ENCODE data around the gene AKNA. TPM values are rescaled to one million over a fixed set of nuclear protein-coding genes. Genes with fewer than 3 reads are reported as not detected.

The AKNA gene
- total RNA-seq, 1 donor from 2014 or later = 24.6 TPM

GRCh38 chr9:114397219-114397847, 9.6 kb upstream of the AKNA start:
- Mint-ChIP-seq H3K4me1 (ENCODE audit: low read depth) (peaks cover 18% of the 10 kb centered on the region), H3K36me3 (ENCODE audit: insufficient read depth) (no peaks in the 10 kb centered on the region), H3K27me3 (peaks cover 3% of the 10 kb centered on the region), H3K4me3 (ENCODE audit: low read depth) (peak overlapping the region; percentile 86), H3K27ac (peak overlapping the region; percentile 93), H3K9me3 (ENCODE audit: low read depth) (no peaks in the 10 kb centered on the region)
- no peak for TF ChIP-seq CTCF (IDR thresholded peaks at IDR 0.05; ENCODE audit: unreplicated experiment)
- DNase-seq (ENCODE audit: low spot score, unreplicated experiment) = no peak

DNA sequence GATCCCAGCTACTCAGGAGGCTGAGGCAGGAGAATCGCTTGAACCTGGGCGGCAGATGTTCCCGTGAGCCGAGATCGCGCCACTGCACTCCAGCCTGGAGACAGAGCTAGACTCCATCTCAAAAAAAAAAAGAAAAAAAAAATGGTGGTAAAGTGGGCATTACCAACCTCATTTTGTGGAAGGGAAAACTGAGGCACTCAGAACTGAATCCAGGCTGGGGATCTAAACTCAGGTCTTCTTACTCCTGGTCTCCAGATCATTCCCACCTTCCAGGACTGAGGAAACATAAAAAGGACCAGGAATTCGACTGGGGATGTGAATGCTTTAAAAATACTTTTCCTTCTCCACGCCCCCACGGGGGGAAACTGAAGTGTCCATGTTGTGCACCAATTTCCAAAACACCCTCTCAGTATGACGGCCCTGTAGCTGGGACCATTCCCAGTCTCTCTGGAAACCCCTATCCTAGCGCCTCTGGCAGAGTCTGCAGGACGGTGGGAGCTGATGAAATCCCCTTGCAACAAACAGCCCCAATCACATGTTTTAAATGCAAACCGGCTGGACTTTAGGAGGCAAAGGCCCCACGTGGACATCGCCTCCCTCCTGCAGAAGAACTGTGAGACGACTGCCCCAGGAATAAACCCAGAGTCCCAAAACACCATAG, 8.9 kb upstream of the AKNA start:
- no peak overlapping the region for H3K27ac Mint-ChIP-seq
- no peaks in the 10 kb centered on the region for H3K9me3 Mint-ChIP-seq (ENCODE audit: low read depth)
- TF ChIP-seq CTCF (IDR thresholded peaks at IDR 0.05; ENCODE audit: unreplicated experiment) = no peak
- peak overlapping the region; percentile 86 for H3K4me3 Mint-ChIP-seq (ENCODE audit: low read depth)
- no peaks in the 10 kb centered on the region for H3K36me3 Mint-ChIP-seq (ENCODE audit: insufficient read depth)
- peaks cover 18% of the 10 kb centered on the region for H3K4me1 Mint-ChIP-seq (ENCODE audit: low read depth)
- H3K27me3 Mint-ChIP-seq = peaks cover 3% of the 10 kb centered on the region
- DNase-seq (ENCODE audit: low spot score, unreplicated experiment) = no peak

GRCh38 chr9:114395768-114396167, 8.0 kb upstream of the AKNA start:
- no peak for DNase-seq (ENCODE audit: low spot score, unreplicated experiment)
- Mint-ChIP-seq H3K4me3 (ENCODE audit: low read depth) (no peak overlapping the region), H3K27me3 (peaks cover 3% of the 10 kb centered on the region), H3K4me1 (ENCODE audit: low read depth) (peaks cover 18% of the 10 kb centered on the region), H3K36me3 (ENCODE audit: insufficient read depth) (no peaks in the 10 kb centered on the region), H3K27ac (no peak overlapping the region), H3K9me3 (ENCODE audit: low read depth) (no peaks in the 10 kb centered on the region)
- no peak for TF ChIP-seq CTCF (IDR thresholded peaks at IDR 0.05; ENCODE audit: unreplicated experiment)

DNA sequence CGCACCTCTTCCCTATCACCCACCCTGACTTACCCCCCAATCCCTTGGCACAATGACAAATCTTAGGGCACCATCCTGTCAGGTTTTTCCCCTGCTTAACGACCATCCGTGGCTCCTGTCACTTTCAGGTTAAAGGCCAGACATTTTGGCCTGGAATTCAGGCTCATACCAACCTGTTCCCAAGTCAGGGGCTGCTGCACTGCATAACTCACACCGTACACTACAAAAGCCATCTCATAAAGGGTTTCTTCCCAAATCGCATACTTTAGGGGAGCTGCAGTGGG, 7.5 kb upstream of the AKNA start:
- Mint-ChIP-seq H3K36me3 (ENCODE audit: insufficient read depth) (no peaks in the 10 kb centered on the region), H3K27me3 (no peaks in the 10 kb centered on the region), H3K27ac (no peak overlapping the region), H3K4me3 (ENCODE audit: low read depth) (no peak overlapping the region), H3K4me1 (ENCODE audit: low read depth) (peaks cover 21% of the 10 kb centered on the region), H3K9me3 (ENCODE audit: low read depth) (no peaks in the 10 kb centered on the region)
- no peak for TF ChIP-seq CTCF (IDR thresholded peaks at IDR 0.05; ENCODE audit: unreplicated experiment)
- no peak for DNase-seq (ENCODE audit: low spot score, unreplicated experiment)

DNA sequence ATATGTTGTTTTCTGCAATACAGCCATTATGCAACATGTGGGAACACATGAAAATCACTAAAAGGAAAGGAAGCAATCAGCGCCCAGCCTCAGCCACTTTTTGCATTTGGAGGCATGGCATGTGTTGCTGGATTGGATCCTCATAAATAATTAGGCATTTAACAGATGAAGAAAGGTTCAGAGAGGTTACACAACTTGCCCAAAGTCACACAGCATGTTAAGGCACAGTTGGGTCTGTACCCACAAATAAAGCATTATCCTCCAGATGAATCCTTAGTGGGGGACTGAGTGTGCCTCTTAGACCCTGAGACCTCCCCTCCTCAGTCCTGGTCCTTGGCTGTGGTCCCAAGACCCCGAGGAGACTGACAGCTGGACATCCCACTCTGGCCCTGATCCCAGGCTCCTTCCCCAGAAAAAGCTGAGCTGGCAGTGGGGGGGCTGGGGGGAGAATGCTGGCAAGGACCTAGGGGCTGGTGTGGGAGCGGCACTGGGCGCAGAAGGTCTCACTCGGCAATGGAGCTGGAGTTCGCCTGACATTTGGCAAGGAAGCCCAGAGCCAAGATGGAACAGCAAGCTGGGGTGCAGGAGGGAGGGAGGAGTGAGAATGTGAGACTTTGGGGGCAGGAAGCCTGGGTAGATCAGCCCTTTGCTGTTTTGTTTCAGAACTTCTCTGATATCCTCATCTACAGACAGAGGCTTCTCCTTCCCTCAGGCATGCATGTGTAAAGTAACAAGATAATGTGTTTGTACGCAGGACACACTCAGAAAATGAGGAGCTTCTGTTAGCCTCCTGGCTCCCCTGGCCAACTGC, 6.9 kb upstream of the AKNA start:
- DNase-seq (ENCODE audit: low spot score, unreplicated experiment) = no peak
- H3K4me1 Mint-ChIP-seq (ENCODE audit: low read depth) = peaks cover 21% of the 10 kb centered on the region
- no peak overlapping the region for H3K4me3 Mint-ChIP-seq (ENCODE audit: low read depth)
- H3K27ac Mint-ChIP-seq = no peak overlapping the region
- no peaks in the 10 kb centered on the region for H3K36me3 Mint-ChIP-seq (ENCODE audit: insufficient read depth)
- H3K9me3 Mint-ChIP-seq (ENCODE audit: low read depth) = no peaks in the 10 kb centered on the region
- TF ChIP-seq CTCF (IDR thresholded peaks at IDR 0.05; ENCODE audit: unreplicated experiment) = no peak
- H3K27me3 Mint-ChIP-seq = no peaks in the 10 kb centered on the region

Data from progenitor cell of endocrine pancreas (in vitro differentiated cells).